ENCODE results near the gene UGGT2. TPM values are rescaled to one million over a fixed set of nuclear protein-coding genes. Genes with fewer than 3 reads are reported as not detected.

The UGGT2 gene
- total RNA-seq, 1 experiment from 2014 or later, result 34.5 TPM

DNA sequence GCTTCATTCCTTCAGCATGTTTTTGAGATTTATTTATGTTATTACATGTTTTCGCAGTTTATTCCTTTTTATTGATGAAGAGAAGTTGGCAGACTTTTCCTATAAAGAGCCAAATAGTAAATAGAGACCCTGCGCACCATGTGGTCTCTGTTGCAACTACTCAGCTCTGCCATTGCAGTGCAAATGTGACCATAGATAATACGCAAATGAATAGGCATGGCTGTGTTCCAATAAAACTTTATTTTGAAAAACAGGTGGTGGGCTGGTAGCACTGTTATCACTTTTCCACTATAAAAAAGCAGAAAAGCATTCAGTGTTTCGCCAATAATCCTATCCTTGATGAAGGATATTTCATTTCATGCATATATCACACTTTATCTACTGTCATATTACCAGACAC is 281.3 kb downstream of the UGGT2 start:
- no peak overlapping the region for H2AK5ac ChIP-seq (ENCODE audit: insufficient read length, low read length)
- 0 out of 4 replicates have a peak, but pooled peaks cover 2 to 3% of the 10 kb centered on the region in 2 experiments for H3K4me1 Mint-ChIP-seq

More for the DNA sequence above, 281.3 kb downstream of the UGGT2 start:
- no peaks in the 10 kb centered on the region for H3K4me1 ChIP-seq (ENCODE audit: insufficient read depth, low read length)
- H2BK15ac ChIP-seq (ENCODE audit: low read depth, low read length), result no peak overlapping the region
- Mint-ChIP-seq H3K4me3 (no peak overlapping the region), H3K36me3 (ENCODE audit: insufficient read depth in 1 of 3, low read depth in 3 of 3) (no peaks in the 10 kb centered on the region; a peak in 1 of 7 replicates), H3K27ac (no peak overlapping the region), H3K27me3 (ENCODE audit: low read depth) (no peaks in the 10 kb centered on the region), H3K9me3 (no peaks in the 10 kb centered on the region)
- no peak overlapping the region for H3K18ac ChIP-seq (ENCODE audit: insufficient read length, low read depth, low read length)
- no peaks in the 10 kb centered on the region for H3K9me3 ChIP-seq (ENCODE audit: control insufficient read depth, low read depth, low read length)
- H3K4ac ChIP-seq (ENCODE audit: low read depth, low read length), result no peak overlapping the region
- no peak overlapping the region for H2BK120ac ChIP-seq (ENCODE audit: low read depth, low read length, poor library complexity, severe bottlenecking)
- H3K79me1 ChIP-seq (ENCODE audit: insufficient read depth, low read depth, low read length, poor library complexity, severe bottlenecking), result no peaks in the 10 kb centered on the region
- H4K5ac ChIP-seq (ENCODE audit: insufficient read length, low read depth, low read length), result no peak overlapping the region
- no peak overlapping the region for H3K9ac ChIP-seq (ENCODE audit: extremely low read depth, insufficient read length, low read length)
- H2AFZ ChIP-seq (ENCODE audit: low read length), result no peak overlapping the region
- H3K23ac ChIP-seq (ENCODE audit: insufficient read length, low read depth, low read length), result no peak overlapping the region
- TF ChIP-seq, protein P1, sequence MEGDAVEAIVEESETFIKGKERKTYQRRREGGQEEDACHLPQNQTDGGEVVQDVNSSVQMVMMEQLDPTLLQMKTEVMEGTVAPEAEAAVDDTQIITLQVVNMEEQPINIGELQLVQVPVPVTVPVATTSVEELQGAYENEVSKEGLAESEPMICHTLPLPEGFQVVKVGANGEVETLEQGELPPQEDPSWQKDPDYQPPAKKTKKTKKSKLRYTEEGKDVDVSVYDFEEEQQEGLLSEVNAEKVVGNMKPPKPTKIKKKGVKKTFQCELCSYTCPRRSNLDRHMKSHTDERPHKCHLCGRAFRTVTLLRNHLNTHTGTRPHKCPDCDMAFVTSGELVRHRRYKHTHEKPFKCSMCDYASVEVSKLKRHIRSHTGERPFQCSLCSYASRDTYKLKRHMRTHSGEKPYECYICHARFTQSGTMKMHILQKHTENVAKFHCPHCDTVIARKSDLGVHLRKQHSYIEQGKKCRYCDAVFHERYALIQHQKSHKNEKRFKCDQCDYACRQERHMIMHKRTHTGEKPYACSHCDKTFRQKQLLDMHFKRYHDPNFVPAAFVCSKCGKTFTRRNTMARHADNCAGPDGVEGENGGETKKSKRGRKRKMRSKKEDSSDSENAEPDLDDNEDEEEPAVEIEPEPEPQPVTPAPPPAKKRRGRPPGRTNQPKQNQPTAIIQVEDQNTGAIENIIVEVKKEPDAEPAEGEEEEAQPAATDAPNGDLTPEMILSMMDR (conservative IDR thresholded peaks at IDR 0.05), result no peak
- H2BK5ac ChIP-seq (ENCODE audit: insufficient read length, low read length), result no peak overlapping the region
- no CpG with 5 or more reads among the region's 4 CpGs for WGBS (ENCODE audit: extremely low coverage, insufficient read length, low lambda C conversion rate)
- no peaks in the 10 kb centered on the region for H3K27me3 ChIP-seq (ENCODE audit: insufficient read depth, low read length)
- no peak for DNase-seq
- H4K91ac ChIP-seq (ENCODE audit: insufficient read length, low read depth, low read length), result no peak overlapping the region
- H3K4me2 ChIP-seq (ENCODE audit: insufficient read depth, insufficient read length, low read length), result no peak overlapping the region
- H3K56ac ChIP-seq (ENCODE audit: insufficient read length, low read depth, low read length), result no peak overlapping the region
- H3K23me2 ChIP-seq (ENCODE audit: insufficient read length, low read depth, low read length, poor library complexity, severe bottlenecking), result no peaks in the 10 kb centered on the region
- no peak overlapping the region for H3T11ph ChIP-seq (ENCODE audit: low read length)
- no peak overlapping the region for H3K27ac ChIP-seq (ENCODE audit: insufficient read length, low read depth, low read length)
- no peak overlapping the region for H4K8ac ChIP-seq (replicated peaks; ENCODE audit: insufficient read length, low read depth, low read length)
- H2BK12ac ChIP-seq (ENCODE audit: insufficient read length, low read depth, low read length), result no peak overlapping the region
- no peak overlapping the region for H2BK20ac ChIP-seq (ENCODE audit: low read depth, low read length, poor library complexity, severe bottlenecking)
- H3K14ac ChIP-seq (ENCODE audit: insufficient read depth, low read length), result no peak overlapping the region
- H3K79me2 ChIP-seq (ENCODE audit: insufficient read depth, low read length), result no peaks in the 10 kb centered on the region
- H4K20me1 ChIP-seq (ENCODE audit: control insufficient read depth, insufficient read depth, insufficient read length), result no peaks in the 10 kb centered on the region
